Lung (tissue), 12 donors: ENCODE data around the gene P2RX7. TPM values are rescaled to one million over a fixed set of nuclear protein-coding genes. Genes with fewer than 3 reads are reported as not detected.
A peak's percentile ranks its signal among the peaks of the same experiment; 100 is the strongest.
"Not testable (repeated sequence)": the region's sequence is repeated elsewhere in the genome, so short reads cannot be mapped to it uniquely, and the experiment has no call there.

Experiments
- ATAC-seq: fragments of 200-7000 bp; cut with Tn5 transposase; one replicate; pipeline ENCODE4 v1.9.1; 2020; ENCODE audit warnings: moderate number of reproducible peaks; ENCODE audit not compliant: insufficient read depth, low FRiP score
- DNase-seq, 3 donors: peaks; one replicate each; pipeline ENCODE4 v3.0.0-alpha.2; 2013 to 2017
- H3K27ac ChIP-seq, 2 donors: one replicate each; pipeline ENCODE4 v1.5.1; 2013; ENCODE audit warnings: mild to moderate bottlenecking in 2 of 2, moderate library complexity in 2 of 2, control low read depth in 1 of 2, inconsistent platforms in 1 of 2, low read depth in 1 of 2, low read length in 1 of 2
- H3K27me3 ChIP-seq, 3 donors: one replicate each; pipeline ENCODE4 v1.5.1; 2013; ENCODE audit warnings: low read length in 2 of 3; ENCODE audit not compliant: control insufficient read depth in 3 of 3, insufficient read depth in 3 of 3
- H3K36me3 ChIP-seq, 4 donors: one replicate each; pipeline ENCODE4 v1.5.1; 2013; ENCODE audit warnings: low read length in 4 of 4, mild to moderate bottlenecking in 1 of 4, moderate library complexity in 1 of 4; ENCODE audit not compliant: control insufficient read depth in 4 of 4, insufficient read depth in 4 of 4
- H3K4me1 ChIP-seq, 5 donors: one replicate each; pipeline ENCODE4 v1.5.1; 2013; ENCODE audit warnings: low read length in 5 of 5, mild to moderate bottlenecking in 2 of 5, moderate library complexity in 1 of 5; ENCODE audit not compliant: control insufficient read depth in 5 of 5, insufficient read depth in 5 of 5
- H3K4me3 ChIP-seq: one replicate; pipeline ENCODE4 v1.5.1; 2013; ENCODE audit warnings: mild to moderate bottlenecking, control low read depth, moderate library complexity
- H3K9ac ChIP-seq, 2 donors: one replicate each; pipeline ENCODE4 v1.5.1; 2013; ENCODE audit warnings: low read length in 2 of 2, control low read depth in 1 of 2; ENCODE audit not compliant: insufficient read depth in 1 of 2
- H3K9me3 ChIP-seq, 4 donors: one replicate each; pipeline ENCODE4 v1.5.1; 2013; ENCODE audit warnings: low read length in 3 of 4, mild to moderate bottlenecking in 1 of 4, moderate library complexity in 1 of 4; ENCODE audit not compliant: control insufficient read depth in 4 of 4, insufficient read depth in 3 of 4
- WGBS, 2 donors: extraction: QIAGEN DNeasy Blood & Tissue Kit; methylation state at CpG; one replicate each; pipeline ENCODE4 v1.1.7; 2013; 5-methylcytosine and 5-hydroxymethylcytosine counted together
- polyA plus RNA-seq, 2 donors: library from polyadenylated mRNA; stranded (reverse); fragments of 200-250 nt; gene quantifications; one replicate each; pipeline ENCODE4 v1.2.1, GENCODE V29; 2013
- total RNA-seq, 2 donors: library from RNA; depleted of rRNA in 1 of 2; stranded (reverse); fragments of >200 nt in 1 of 2; gene quantifications; one replicate each; pipeline ENCODE4 v1.2.1, GENCODE V29; 2014 to 2021
- TF ChIP-seq, protein P1 (sequence below): IDR thresholded peaks from 2 replicates; pipeline ENCODE4 v1.5.1; 2012; ENCODE audit warnings: mild to moderate bottlenecking; ENCODE audit errors: control extremely low read depth, extremely low read depth
- donor health status: control.
- donor health status: control.
- donor health status: Bipolar disorder and iron deficiency.
- donor health status: healthy.
- donor health status: DM: yes; HTN: yes; CAD: no.

Gene P2RX7
- total and polyA plus RNA-seq, 4 donors = 5.3 to 17.1 (median 8.3) TPM

DNA sequence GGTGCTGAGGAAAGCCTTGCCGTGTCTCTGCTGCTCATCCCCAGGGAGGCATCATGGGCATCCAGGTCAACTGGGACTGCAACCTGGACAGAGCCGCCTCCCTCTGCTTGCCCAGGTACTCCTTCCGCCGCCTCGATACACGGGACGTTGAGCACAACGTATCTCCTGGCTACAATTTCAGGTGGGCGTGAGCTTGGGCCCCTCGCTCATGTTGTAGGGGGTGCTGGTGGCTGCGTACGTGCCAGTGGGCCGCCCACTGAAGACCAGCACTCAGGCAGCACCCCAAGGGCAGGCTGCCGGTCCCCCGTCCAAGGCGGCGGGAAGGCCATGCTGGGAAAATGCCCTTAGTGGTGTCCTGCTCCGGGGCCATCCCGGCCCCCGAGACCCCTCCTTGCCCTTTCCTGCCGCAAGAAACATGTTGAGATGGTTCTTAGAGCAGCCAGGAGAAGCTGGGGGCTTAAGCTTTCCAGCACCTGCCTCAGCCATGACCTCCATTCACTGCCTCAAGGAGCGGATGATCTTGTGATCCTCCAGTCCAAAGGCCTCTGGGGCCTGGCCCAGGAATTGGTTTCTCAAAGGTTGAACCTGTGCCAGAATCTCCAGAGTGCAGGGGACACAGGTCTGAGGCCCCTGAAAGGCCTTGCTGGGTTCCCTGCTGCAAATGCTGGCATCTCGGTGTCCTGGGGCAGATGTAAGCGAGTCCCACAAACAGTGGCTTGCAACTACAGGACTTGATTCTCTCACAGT lies 96.4 kb downstream of the P2RX7 start:
- 95 to 97% methylated on average over 24 of the region's 24 CpGs for WGBS, 2 donors
- H3K36me3 ChIP-seq = peaks cover 0 to 35% (median 1%) of the 10 kb centered on the region in 4 donors

DNA sequence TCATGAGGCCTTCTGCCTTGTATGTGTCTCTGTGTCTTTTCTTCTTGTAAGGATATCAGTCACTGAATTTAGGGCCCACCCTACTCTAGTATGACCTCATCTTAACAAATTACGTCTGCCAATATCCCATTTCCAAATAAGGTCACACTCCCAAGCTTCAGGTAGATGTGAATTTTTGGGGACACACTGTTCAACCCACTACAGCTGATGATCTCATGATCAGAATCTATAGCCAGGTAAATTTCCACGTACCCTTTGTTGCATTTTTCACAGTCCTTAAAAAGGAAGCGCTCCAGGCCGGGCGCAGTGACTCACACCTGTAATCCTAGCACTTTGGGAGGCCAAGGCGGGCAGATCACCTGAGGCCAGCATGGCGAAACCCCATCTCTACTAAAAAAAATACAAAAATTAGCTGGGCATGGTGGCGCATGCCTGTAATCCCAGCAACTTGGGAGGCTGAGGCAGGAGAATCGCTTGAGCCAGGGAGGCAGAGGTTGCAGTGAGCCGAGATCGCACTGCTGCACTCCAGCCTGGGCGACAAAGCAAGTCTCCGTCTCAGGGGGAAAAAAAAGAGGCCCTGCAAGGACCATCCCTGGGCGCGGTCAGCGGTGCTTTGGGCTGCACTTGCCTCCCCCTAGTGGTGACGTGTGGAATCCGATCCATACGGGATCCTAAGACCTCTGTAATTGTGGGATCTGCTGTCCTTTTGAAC lies 97.3 kb downstream of the P2RX7 start:
- H3K9me3 ChIP-seq, H3K27ac ChIP-seq, H3K27me3 ChIP-seq, H3K9ac ChIP-seq, H3K4me3 ChIP-seq, H3K4me1 ChIP-seq: not testable (repeated sequence)
- WGBS, 2 donors = 40 to 44% methylated on average over 19 of the region's 19 CpGs
- TF ChIP-seq, protein P1, sequence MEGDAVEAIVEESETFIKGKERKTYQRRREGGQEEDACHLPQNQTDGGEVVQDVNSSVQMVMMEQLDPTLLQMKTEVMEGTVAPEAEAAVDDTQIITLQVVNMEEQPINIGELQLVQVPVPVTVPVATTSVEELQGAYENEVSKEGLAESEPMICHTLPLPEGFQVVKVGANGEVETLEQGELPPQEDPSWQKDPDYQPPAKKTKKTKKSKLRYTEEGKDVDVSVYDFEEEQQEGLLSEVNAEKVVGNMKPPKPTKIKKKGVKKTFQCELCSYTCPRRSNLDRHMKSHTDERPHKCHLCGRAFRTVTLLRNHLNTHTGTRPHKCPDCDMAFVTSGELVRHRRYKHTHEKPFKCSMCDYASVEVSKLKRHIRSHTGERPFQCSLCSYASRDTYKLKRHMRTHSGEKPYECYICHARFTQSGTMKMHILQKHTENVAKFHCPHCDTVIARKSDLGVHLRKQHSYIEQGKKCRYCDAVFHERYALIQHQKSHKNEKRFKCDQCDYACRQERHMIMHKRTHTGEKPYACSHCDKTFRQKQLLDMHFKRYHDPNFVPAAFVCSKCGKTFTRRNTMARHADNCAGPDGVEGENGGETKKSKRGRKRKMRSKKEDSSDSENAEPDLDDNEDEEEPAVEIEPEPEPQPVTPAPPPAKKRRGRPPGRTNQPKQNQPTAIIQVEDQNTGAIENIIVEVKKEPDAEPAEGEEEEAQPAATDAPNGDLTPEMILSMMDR = peak; percentile 68
- peak; percentile 67 for ATAC-seq
- peaks cover 0 to 34% (median 1%) of the 10 kb centered on the region in 4 donors for H3K36me3 ChIP-seq
- peak; percentile 70 to 81 (median 76) for DNase-seq

More for the DNA sequence above, 96.4 kb downstream of the P2RX7 start:
- no peaks in the 10 kb centered on the region for H3K27me3 ChIP-seq
- no peak overlapping the region for H3K27ac ChIP-seq
- H3K4me3 ChIP-seq = no peak overlapping the region
- DNase-seq (no peak), ATAC-seq (no peak)
- H3K4me1 ChIP-seq = no peaks in the 10 kb centered on the region
- H3K9ac ChIP-seq = no peak overlapping the region
- H3K9me3 ChIP-seq = no peaks in the 10 kb centered on the region
- TF ChIP-seq, protein P1 = no peak

DNA sequence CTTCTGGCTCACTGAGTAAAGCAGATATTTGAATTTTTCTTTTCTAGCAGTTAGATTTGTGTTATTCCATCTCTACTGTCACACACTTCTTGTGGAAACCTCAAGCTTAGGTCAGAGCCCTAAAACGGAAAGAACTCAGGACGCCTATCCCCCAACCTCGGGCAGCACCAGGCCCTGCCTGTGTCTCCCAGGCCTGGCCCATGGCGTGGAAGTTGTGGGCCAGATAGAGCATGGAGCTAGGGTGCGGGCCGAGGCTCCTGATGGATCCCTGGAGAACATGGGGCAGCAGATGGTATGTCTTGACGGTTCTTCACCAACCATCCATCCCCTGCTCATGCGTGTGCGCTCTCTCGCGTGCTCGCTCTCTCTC lies 97.8 kb downstream of the P2RX7 start:
- DNase-seq (no peak), ATAC-seq (no peak)
- Histone ChIP-seq H3K9ac (no peak overlapping the region), H3K4me1 (no peaks in the 10 kb centered on the region), H3K27me3 (no peaks in the 10 kb centered on the region), H3K9me3 (no peaks in the 10 kb centered on the region), H3K36me3 (peaks cover 0 to 34% (median 1%) of the 10 kb centered on the region in 4 donors), H3K4me3 (no peak overlapping the region), H3K27ac (no peak overlapping the region)
- WGBS, 2 donors = 91 to 92% methylated on average over 12 of the region's 12 CpGs
- TF ChIP-seq, protein P1 = no peak
